ENCODE results near the gene FANK1.

DNA sequence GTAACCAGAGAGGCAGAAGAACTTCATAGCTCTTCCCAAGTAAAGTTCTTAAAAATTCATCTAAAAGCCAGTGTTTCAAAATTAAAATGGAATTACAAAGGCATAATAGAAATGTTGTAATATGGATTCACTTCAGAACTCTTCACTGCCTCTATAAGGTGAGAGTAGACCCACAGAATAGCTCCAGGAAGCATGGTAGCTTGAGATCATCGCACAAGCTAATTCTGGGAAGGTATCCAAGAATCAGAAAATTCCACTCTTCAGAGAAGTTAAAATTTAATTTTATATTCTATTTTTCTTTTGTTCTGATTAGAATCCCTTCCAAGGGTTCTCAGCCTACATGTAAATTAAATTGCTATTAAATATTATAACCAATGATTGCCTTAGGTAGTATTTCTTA lies 13.8 kb upstream of the FANK1 start:
- TF ChIP-seq EZH2phosphoT487 (IDR thresholded peaks at IDR 0.05; ENCODE audit: insufficient read depth, low read depth) (no peak), EZH2 (IDR thresholded peaks at IDR 0.05; ENCODE audit: insufficient read depth, poor library complexity, severe bottlenecking) (no peak)
